ENCODE measurements around the gene CEACAM5. TPM values are rescaled to one million over a fixed set of nuclear protein-coding genes. Genes with fewer than 3 reads are reported as not detected.
A peak's percentile ranks its signal among the peaks of the same experiment; 100 is the strongest.

The CEACAM5 gene
- total and polyA plus RNA-seq, 2 of the 4 experiments (the other 2 are of a cell fraction): not detected

GRCh38 chr19:41696402-41697197, 11.8 kb upstream of the CEACAM5 start:
- H2AK5ac ChIP-seq (ENCODE audit: low read depth, low read length): no peak overlapping the region
- H3K79me1 ChIP-seq (ENCODE audit: low read depth in 1 of 2, low read length in 2 of 2): no peaks in the 10 kb centered on the region
- ChIA-PET POLR2A (ENCODE audit: unreplicated experiment) (no interaction called here), CTCF (no interaction called here)
- WGBS, 2 experiments (ENCODE audit: extremely low coverage in 2 of 2, insufficient read length in 1 of 2): no CpG with 5 or more reads among the region's 7 CpGs
- no peak overlapping the region for H4K91ac ChIP-seq (ENCODE audit: insufficient read depth, low read depth, low read length)
- H4K8ac ChIP-seq (ENCODE audit: low read depth in 2 of 2, low read length in 2 of 2): no peak overlapping the region
- no peak overlapping the region for H3K56ac ChIP-seq (ENCODE audit: extremely low read depth, insufficient read depth, low read length)
- H3K9ac ChIP-seq (ENCODE audit: low read depth, low read length): no peak overlapping the region
- no peak overlapping the region for H3K23ac ChIP-seq (ENCODE audit: low read depth, low read length)
- intact Hi-C loops (cut with micrococcal nuclease): no loop called here
- H3K4me2 ChIP-seq (ENCODE audit: low read depth, low read length): no peak overlapping the region
- H4K5ac ChIP-seq (ENCODE audit: low read depth, low read length): no peak overlapping the region
- in situ Hi-C loops (cut with MboI; ENCODE audit: low sequenced_read_pairs): no loop called here
- H3K9me3 ChIP-seq (ENCODE audit: control insufficient read depth, insufficient read depth, low read length): no peaks in the 10 kb centered on the region
- no TSS peak for BruUV-seq (replicated peaks)
- H3K4me3 ChIP-seq (ENCODE audit: insufficient read depth, low read depth, low read length): no peak overlapping the region
- no peak overlapping the region for H3K27ac ChIP-seq (ENCODE audit: insufficient read depth, low read length)
- no peaks in the 10 kb centered on the region for H4K20me1 ChIP-seq (ENCODE audit: insufficient read depth, low read length)
- no peak overlapping the region for H3K14ac ChIP-seq (replicated peaks; ENCODE audit: low read depth, low read length)
- H3K9me1 ChIP-seq (ENCODE audit: insufficient read depth, low read length): no peaks in the 10 kb centered on the region
- DNase-seq: no peak
- H2BK20ac ChIP-seq (ENCODE audit: low read depth, low read length): no peak overlapping the region
- no peaks in the 10 kb centered on the region for H3K4me1 ChIP-seq (ENCODE audit: control insufficient read depth, insufficient read depth, low read length)
- no peak for TF ChIP-seq RAD21 (IDR thresholded peaks at IDR 0.05; ENCODE audit: low read length)
- TF ChIP-seq FOS (IDR thresholded peaks at IDR 0.05; ENCODE audit: low read depth, low read length): no peak
- TF ChIP-seq SMC3 (IDR thresholded peaks at IDR 0.05; ENCODE audit: low read depth, low read length): no peak
- TF ChIP-seq CHD1 (IDR thresholded peaks at IDR 0.05; ENCODE audit: low read depth, low read length): no peak
- dilution Hi-C loops (cut with HindIII; ENCODE audit: low sequenced_read_pairs, unreplicated experiment): no loop called here
- no peaks in the 10 kb centered on the region for H3K27me3 ChIP-seq (ENCODE audit: control insufficient read depth, insufficient read depth, low read length)
- no peak overlapping the region for H2BK5ac ChIP-seq (ENCODE audit: low read depth, low read length, poor library complexity, severe bottlenecking)
- ATAC-seq (ENCODE audit: low read depth): peak; percentile 27; the same call in 1 of the 2 replicates
- peak overlapping the region; percentile 16 for H2AK9ac ChIP-seq (replicated peaks; ENCODE audit: low read depth, low read length, poor library complexity)
- no peaks in the 10 kb centered on the region for H3K36me3 ChIP-seq (ENCODE audit: control insufficient read depth, insufficient read depth, low read length)
- H2BK15ac ChIP-seq (ENCODE audit: low read depth, low read length): no peak overlapping the region
- H3K4ac ChIP-seq (ENCODE audit: low read depth, low read length): no peak overlapping the region
- H3K18ac ChIP-seq (ENCODE audit: low read depth, low read length): no peak overlapping the region
- no peak overlapping the region for H2BK120ac ChIP-seq (ENCODE audit: low read depth, low read length)
- no peak overlapping the region for H2AFZ ChIP-seq (replicated peaks; ENCODE audit: low read length, poor library complexity)

All from IMR-90 (cell line).